CD8-positive, alpha-beta memory T cell (primary cell): Measurements from ENCODE around the gene BAG1. TPM values are rescaled to one million over a fixed set of nuclear protein-coding genes. Genes with fewer than 3 reads are reported as not detected.

Source experiments
- CTCF ChIA-PET: fragments of 350-600 bp; sonication (Branson Sonifier 250); formaldehyde crosslinking; loops from one replicate; lab custom pipeline; 2021; ENCODE audit warnings: antibody characterized with exemption; lab: Charles Lee
- POLR2A ChIA-PET: fragments of 350-600 bp; sonication (Branson Sonifier 250); formaldehyde crosslinking; loops from one replicate; lab custom pipeline; 2021; ENCODE audit warnings: antibody characterized with exemption; lab: Charles Lee
- DNase-seq, 5 donors: peaks; one replicate each; pipeline versions ENCODE4 v3.0.0 to v3.0.0-alpha.2; 2020 to 2022; ENCODE audit warnings: mixed read lengths in 1 of 5
- H3K27ac ChIP-seq: one replicate; pipeline ENCODE4 v1.7.0; 2013; ENCODE audit warnings: low read depth, mild to moderate bottlenecking, low read length, moderate library complexity
- H3K27me3 ChIP-seq: 2 replicates; pipeline ENCODE4 v1.7.0; 2013; ENCODE audit warnings: low read length, mild to moderate bottlenecking; ENCODE audit not compliant: insufficient read depth, poor library complexity, severe bottlenecking
- H3K36me3 ChIP-seq: 2 replicates; pipeline ENCODE4 v1.7.0; 2013; ENCODE audit warnings: mild to moderate bottlenecking, low read length, moderate library complexity; ENCODE audit not compliant: insufficient read depth
- H3K4me1 ChIP-seq: 2 replicates; pipeline ENCODE4 v1.7.0; 2013; ENCODE audit warnings: mild to moderate bottlenecking, low read length, moderate library complexity; ENCODE audit not compliant: insufficient read depth
- H3K4me3 ChIP-seq: 2 replicates; pipeline ENCODE4 v1.7.0; 2013; ENCODE audit warnings: mild to moderate bottlenecking, low read length
- H3K9me3 ChIP-seq: 2 replicates; pipeline ENCODE4 v1.7.0; 2013; ENCODE audit warnings: mild to moderate bottlenecking, low read length
- H3K27ac Mint-ChIP-seq, 8 donors: one replicate each; pipeline ENCODE4 v1.8.0; 2020 to 2021; ENCODE audit warnings: mixed read lengths in 8 of 8, mild to moderate bottlenecking in 6 of 8, inconsistent platforms in 3 of 8, moderate library complexity in 3 of 8
- H3K27me3 Mint-ChIP-seq, 2 donors: one replicate each; pipeline ENCODE4 v1.8.0; 2020 to 2021; ENCODE audit warnings: mixed read lengths in 2 of 2, mild to moderate bottlenecking in 1 of 2, moderate library complexity in 1 of 2
- H3K36me3 Mint-ChIP-seq, 3 donors: one replicate each; pipeline ENCODE4 v1.8.0; 2020 to 2021; ENCODE audit warnings: mixed read lengths in 3 of 3, inconsistent platforms in 1 of 3, mild to moderate bottlenecking in 1 of 3
- H3K4me1 Mint-ChIP-seq, 3 donors: one replicate each; pipeline ENCODE4 v1.8.0; 2020 to 2021; ENCODE audit warnings: mixed read lengths in 3 of 3, inconsistent platforms in 1 of 3, mild to moderate bottlenecking in 1 of 3
- H3K4me3 Mint-ChIP-seq, 7 donors: one replicate each; pipeline ENCODE4 v1.8.0; 2020 to 2021; ENCODE audit warnings: mixed read lengths in 7 of 7, mild to moderate bottlenecking in 6 of 7, moderate library complexity in 4 of 7, inconsistent platforms in 2 of 7
- H3K9me3 Mint-ChIP-seq, 5 donors: one replicate each; pipeline ENCODE4 v1.8.0; 2020 to 2022; ENCODE audit warnings: mixed read lengths in 5 of 5, mild to moderate bottlenecking in 3 of 5, moderate library complexity in 2 of 5, inconsistent platforms in 1 of 5
- polyA plus RNA-seq: library from polyadenylated mRNA; unstranded; fragments of 300-500 nt; fragmentation: Illumina TruSeq; gene quantifications from one replicate; pipeline ENCODE4 v1.2.3, GENCODE V29; 2021
- total RNA-seq, 2 experiments: library from RNA; stranded (reverse); gene quantifications; one replicate each; pipeline ENCODE4 v1.2.3, GENCODE V29; 2021

Gene BAG1
- total and polyA plus RNA-seq, 3 experiments from 2014 or later = 70.6 to 91.5 (median 83.6) TPM

DNA sequence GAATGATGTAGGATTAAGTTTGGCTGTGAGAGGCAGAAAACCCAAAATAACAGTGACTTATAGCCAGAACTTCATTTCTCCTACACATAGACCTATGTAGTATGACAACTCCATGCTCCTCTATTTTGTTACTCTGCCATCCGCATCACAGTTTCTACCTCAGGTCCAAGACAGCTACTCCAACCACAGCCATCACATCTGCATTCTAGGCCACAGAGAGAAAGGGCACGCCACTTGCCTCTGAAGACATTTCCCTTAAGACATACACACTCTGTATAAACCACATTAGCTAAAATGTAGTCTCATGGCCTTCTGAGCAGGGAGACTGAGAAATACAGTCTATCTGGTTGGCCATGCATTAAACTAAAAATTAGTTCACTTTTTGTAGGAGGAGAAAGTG lies 14.5 kb downstream of the BAG1 start:
- H3K4me3 ChIP-seq = no peak overlapping the region
- POLR2A ChIA-PET = no interaction called here
- H3K9me3 Mint-ChIP-seq = no peaks in the 10 kb centered on the region
- CTCF ChIA-PET = no interaction called here
- no peak for DNase-seq
- H3K4me1 ChIP-seq = no peaks in the 10 kb centered on the region
- H3K36me3 Mint-ChIP-seq = peaks cover 9 to 47% (median 28%) of the 10 kb centered on the region in 3 donors
- H3K9me3 ChIP-seq = no peaks in the 10 kb centered on the region
- H3K27me3 Mint-ChIP-seq = no peaks in the 10 kb centered on the region
- H3K27me3 ChIP-seq = no peaks in the 10 kb centered on the region
- H3K27ac Mint-ChIP-seq = peak overlapping the region in 4 of 8 donors; percentile 1 to 28 (median 8)
- no peak overlapping the region for H3K4me3 Mint-ChIP-seq
- no peaks in the 10 kb centered on the region for H3K4me1 Mint-ChIP-seq
- peaks cover 19% of the 10 kb centered on the region for H3K36me3 ChIP-seq
- H3K27ac ChIP-seq = no peak overlapping the region

GRCh38 chr9:33249087-33249658 lies 15.3 kb downstream of the BAG1 start:
- H3K9me3 ChIP-seq = no peaks in the 10 kb centered on the region
- Mint-ChIP-seq H3K9me3 (no peaks in the 10 kb centered on the region), H3K36me3 (peaks cover 9 to 38% (median 20%) of the 10 kb centered on the region in 3 donors), H3K4me1 (no peaks in the 10 kb centered on the region), H3K27ac (peak overlapping the region in 1 of 8 donors; percentile 40), H3K27me3 (no peaks in the 10 kb centered on the region), H3K4me3 (no peak overlapping the region)
- H3K36me3 ChIP-seq = peaks cover 10% of the 10 kb centered on the region
- H3K4me3 ChIP-seq = no peak overlapping the region
- no peaks in the 10 kb centered on the region for H3K27me3 ChIP-seq
- ChIA-PET POLR2A (interaction anchor here (0.6 to 1.1 kb wide), 2 partner anchors 14 to 41 kb away, joined by 3 to 11 read pairs; partner anchors contain the start of gene NFX1), CTCF (interaction anchor here (1.5 kb wide), 1 partner anchor 9 kb away, joined by 3 read pairs; no protein-coding TSS in a partner anchor)
- no peaks in the 10 kb centered on the region for H3K4me1 ChIP-seq
- no peak for DNase-seq
- no peak overlapping the region for H3K27ac ChIP-seq

DNA sequence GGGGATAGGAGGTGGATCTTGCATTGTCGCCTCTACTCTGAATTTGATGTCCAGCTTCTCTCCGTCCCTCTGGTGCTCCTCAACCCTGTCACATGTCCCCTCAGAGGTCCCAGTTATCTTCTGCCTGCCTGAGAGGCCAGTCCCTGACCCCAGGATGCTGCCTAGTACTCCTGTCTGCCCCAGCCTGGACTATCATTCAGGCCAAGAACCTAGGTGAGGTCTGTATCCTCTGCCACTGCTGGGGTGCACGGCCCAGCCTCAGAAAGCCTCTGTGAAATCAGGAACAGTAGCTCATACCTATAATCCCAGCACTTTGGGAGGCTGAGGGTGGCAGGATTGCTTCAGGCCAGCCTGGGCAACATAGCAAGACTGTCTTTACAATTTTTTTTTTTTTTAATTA lies 15.9 kb downstream of the BAG1 start:
- Histone ChIP-seq H3K27me3 (no peaks in the 10 kb centered on the region), H3K36me3 (peaks cover 10% of the 10 kb centered on the region), H3K4me1 (no peaks in the 10 kb centered on the region), H3K27ac (no peak overlapping the region), H3K9me3 (no peaks in the 10 kb centered on the region), H3K4me3 (no peak overlapping the region)
- Mint-ChIP-seq H3K27ac (no peak overlapping the region), H3K9me3 (no peaks in the 10 kb centered on the region), H3K27me3 (no peaks in the 10 kb centered on the region), H3K4me1 (no peaks in the 10 kb centered on the region), H3K4me3 (no peak overlapping the region), H3K36me3 (peaks cover 9 to 35% (median 20%) of the 10 kb centered on the region in 3 donors)
- CTCF ChIA-PET = interaction anchor here (1.5 kb wide), 1 partner anchor 10 kb away, joined by 3 read pairs; no protein-coding TSS in a partner anchor
- POLR2A ChIA-PET = interaction anchor here (1.1 kb wide), 1 partner anchor 42 kb away, joined by 11 read pairs; the partner anchor contains the start of gene NFX1
- no peak for DNase-seq

DNA sequence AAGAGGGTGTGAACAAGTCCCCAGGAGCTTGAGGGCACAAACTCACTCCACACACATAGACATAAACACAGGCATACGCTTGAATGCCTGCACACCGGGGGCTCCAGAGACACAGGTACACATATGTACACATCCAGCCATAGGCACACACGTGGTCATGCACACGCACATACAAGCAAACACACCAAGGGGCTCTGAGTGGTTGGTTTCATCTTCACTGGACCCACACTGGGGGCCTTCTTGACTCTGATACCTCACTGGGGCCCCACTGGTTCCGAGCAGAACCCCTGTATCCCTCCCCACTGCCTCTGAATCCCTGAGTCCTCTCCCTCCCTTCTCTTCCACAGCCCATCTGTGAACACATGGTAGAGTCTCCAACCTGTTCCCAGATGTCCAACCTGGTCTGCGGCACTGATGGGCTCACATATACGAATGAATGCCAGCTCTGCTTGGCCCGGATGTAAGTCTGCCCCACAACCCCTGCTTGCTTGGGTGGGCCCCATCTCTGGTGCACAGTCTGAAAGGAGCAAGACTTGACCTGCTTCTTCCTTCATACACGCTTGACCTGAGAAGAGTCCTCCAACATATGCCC lies 18.1 kb downstream of the BAG1 start:
- Histone ChIP-seq H3K9me3 (no peaks in the 10 kb centered on the region), H3K4me3 (no peak overlapping the region), H3K27ac (no peak overlapping the region), H3K36me3 (no peaks in the 10 kb centered on the region), H3K4me1 (no peaks in the 10 kb centered on the region), H3K27me3 (no peaks in the 10 kb centered on the region)
- ChIA-PET CTCF (no interaction called here), POLR2A (no interaction called here)
- H3K36me3 Mint-ChIP-seq = peaks cover 4 to 21% (median 13%) of the 10 kb centered on the region in 3 donors
- DNase-seq = no peak
- no peak overlapping the region for H3K27ac Mint-ChIP-seq
- H3K27me3 Mint-ChIP-seq = peaks cover 0 to 2% of the 10 kb centered on the region in 2 donors
- no peaks in the 10 kb centered on the region for H3K4me1 Mint-ChIP-seq
- no peak overlapping the region for H3K4me3 Mint-ChIP-seq
- no peaks in the 10 kb centered on the region for H3K9me3 Mint-ChIP-seq

DNA sequence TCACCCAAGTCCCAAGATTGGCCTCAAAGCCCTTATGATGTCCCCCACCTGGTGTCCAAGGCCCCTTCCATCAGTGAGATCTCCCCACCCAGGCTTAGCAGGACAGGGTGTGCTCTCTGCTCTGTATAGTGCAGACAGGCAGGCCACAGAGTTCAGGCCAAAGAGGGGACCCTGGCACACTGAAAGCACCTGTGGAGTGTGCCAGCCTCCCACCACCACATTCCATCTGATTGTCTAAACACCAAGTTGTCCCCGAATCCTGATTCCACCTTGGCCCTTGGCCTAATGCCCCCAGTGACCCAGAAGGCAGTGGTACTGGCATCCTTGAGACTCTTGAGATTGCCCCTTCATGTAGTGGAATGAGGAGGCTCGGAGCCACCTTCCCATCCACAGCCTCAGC lies 19.2 kb downstream of the BAG1 start:
- DNase-seq = no peak
- Mint-ChIP-seq H3K27ac (peak overlapping the region in 1 of 8 donors; percentile 62), H3K4me1 (no peaks in the 10 kb centered on the region), H3K9me3 (no peaks in the 10 kb centered on the region), H3K36me3 (peaks cover 4 to 14% (median 13%) of the 10 kb centered on the region in 3 donors), H3K4me3 (no peak overlapping the region), H3K27me3 (peaks cover 2 to 7% of the 10 kb centered on the region in 2 donors)
- CTCF ChIA-PET = interaction anchor here (1.5 kb wide), 1 partner anchor 8 kb away, joined by 3 read pairs; no protein-coding TSS in a partner anchor
- no peak overlapping the region for H3K27ac ChIP-seq
- POLR2A ChIA-PET = no interaction called here
- no peaks in the 10 kb centered on the region for H3K27me3 ChIP-seq
- H3K4me3 ChIP-seq = no peak overlapping the region
- H3K9me3 ChIP-seq = no peaks in the 10 kb centered on the region
- no peaks in the 10 kb centered on the region for H3K36me3 ChIP-seq
- H3K4me1 ChIP-seq = no peaks in the 10 kb centered on the region

DNA sequence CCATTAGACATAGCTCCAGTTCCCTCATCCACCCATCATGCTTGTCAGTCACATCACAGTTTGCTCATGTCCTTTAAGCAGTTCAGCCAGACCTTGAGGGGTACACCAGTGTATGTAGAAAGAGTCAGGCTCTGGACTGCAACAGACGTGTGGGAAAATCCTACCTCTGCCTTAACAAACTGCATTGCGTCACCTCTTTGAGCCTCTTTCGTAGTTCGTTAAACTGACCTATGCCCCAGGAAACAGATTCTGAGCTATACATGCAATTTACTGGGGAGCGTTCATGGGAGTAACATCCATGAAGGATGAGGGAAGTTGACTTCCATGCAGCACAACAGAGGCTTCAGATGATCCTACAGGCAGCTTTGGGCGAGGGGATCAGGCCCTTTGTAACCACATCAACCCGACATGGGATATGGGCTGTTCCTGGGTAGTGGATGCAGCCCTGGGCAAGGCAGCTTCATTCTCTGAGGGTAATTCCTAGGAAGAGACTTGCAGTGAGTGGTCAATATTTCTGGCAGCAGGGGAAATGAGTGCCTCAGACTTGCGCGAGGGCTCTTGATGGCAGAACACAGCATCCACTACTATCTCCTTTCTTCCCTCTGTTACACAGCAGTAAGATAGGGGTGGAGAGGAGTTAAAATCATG lies 20.2 kb downstream of the BAG1 start:
- no peak overlapping the region for H3K4me3 Mint-ChIP-seq
- peaks cover 2 to 7% of the 10 kb centered on the region in 2 donors for H3K27me3 Mint-ChIP-seq
- H3K36me3 ChIP-seq = no peaks in the 10 kb centered on the region
- no peaks in the 10 kb centered on the region for H3K9me3 Mint-ChIP-seq
- no peaks in the 10 kb centered on the region for H3K4me1 ChIP-seq
- no peak overlapping the region for H3K27ac Mint-ChIP-seq
- no peak for DNase-seq
- no peaks in the 10 kb centered on the region for H3K9me3 ChIP-seq
- POLR2A ChIA-PET = no interaction called here
- peaks cover 4 to 12% (median 12%) of the 10 kb centered on the region in 3 donors for H3K36me3 Mint-ChIP-seq
- no peak overlapping the region for H3K4me3 ChIP-seq
- H3K27me3 ChIP-seq = no peaks in the 10 kb centered on the region
- CTCF ChIA-PET = interaction anchor here (1.5 kb wide), 1 partner anchor 9 kb away, joined by 3 read pairs; no protein-coding TSS in a partner anchor
- H3K27ac ChIP-seq = no peak overlapping the region
- peaks cover 0 to 3% (median 2%) of the 10 kb centered on the region in 3 donors for H3K4me1 Mint-ChIP-seq

GRCh38 chr9:33242609-33243134 lies 21.8 kb downstream of the BAG1 start:
- peak overlapping the region in 1 of 8 donors; percentile 3 for H3K27ac Mint-ChIP-seq
- DNase-seq = no peak
- ChIA-PET POLR2A (no interaction called here), CTCF (no interaction called here)
- no peaks in the 10 kb centered on the region for H3K9me3 Mint-ChIP-seq
- no peak overlapping the region for H3K4me3 ChIP-seq
- H3K4me1 ChIP-seq = no peaks in the 10 kb centered on the region
- H3K36me3 ChIP-seq = no peaks in the 10 kb centered on the region
- no peaks in the 10 kb centered on the region for H3K9me3 ChIP-seq
- H3K4me3 Mint-ChIP-seq = no peak overlapping the region
- peaks cover 0 to 3% (median 2%) of the 10 kb centered on the region in 3 donors for H3K4me1 Mint-ChIP-seq
- peaks cover 2 to 7% of the 10 kb centered on the region in 2 donors for H3K27me3 Mint-ChIP-seq
- no peaks in the 10 kb centered on the region for H3K27me3 ChIP-seq
- H3K27ac ChIP-seq = no peak overlapping the region
- H3K36me3 Mint-ChIP-seq = peaks cover 1 to 9% (median 4%) of the 10 kb centered on the region in 3 donors
